HEK293 (cell line): ENCODE data around the gene LRPPRC.

Experiments used
- CTCF ChIA-PET: fragments of 350-600 bp; formaldehyde crosslinking; extraction: SDS; loops from one replicate; lab custom pipeline; 2021; ENCODE audit warnings: antibody characterized with exemption; lab: Yijun Ruan, JAX
- POLR2A ChIA-PET: fragments of 300-600 bp; formaldehyde crosslinking; extraction: SDS; loops from one replicate; lab custom pipeline; 2020; ENCODE audit warnings: antibody characterized with exemption, inconsistent platforms; lab: Yijun Ruan, JAX
- H3K27ac ChIP-seq: fragments of 200-500 bp; sonication (Bioruptor generic); 2 replicates; pipeline ENCODE4 v1.5.1; 2014; ENCODE audit warnings: low read depth, low read length, control low read depth, inconsistent platforms; ENCODE audit errors: extremely low read depth
- H3K36me3 ChIP-seq, 2 experiments: fragments of 200-500 bp in 1 of 2; sonication (Bioruptor generic) in 1 of 2; 1 replicate in 1 of 2; 2 replicates in 1 of 2; pipeline ENCODE4 v1.5.1; 2014 to 2017; ENCODE audit warnings: inconsistent platforms in 2 of 2, low read length in 2 of 2; ENCODE audit not compliant: control insufficient read depth in 2 of 2, insufficient read depth in 1 of 2
- H3K4me1 ChIP-seq: fragments of 200-500 bp; sonication (Bioruptor generic); 2 replicates; pipeline ENCODE4 v1.5.1; 2014; ENCODE audit warnings: mild to moderate bottlenecking, low read length, inconsistent platforms; ENCODE audit not compliant: control insufficient read depth, insufficient read depth
- H3K4me3 ChIP-seq: 2 replicates; pipeline ENCODE4 v1.5.1; 2011; ENCODE audit warnings: low read depth, mild to moderate bottlenecking, control low read depth, low read length, moderate library complexity
- H3K9me3 ChIP-seq: fragments of 200-500 bp; sonication (Bioruptor generic); 2 replicates; pipeline ENCODE4 v1.5.1; 2014; ENCODE audit warnings: low read depth, low read length, inconsistent platforms; ENCODE audit not compliant: control insufficient read depth, insufficient read depth
- ATF2 ChIP-seq: fragments of 450-650 bp; formaldehyde crosslinking; IDR thresholded peaks from 2 replicates; pipeline ENCODE4 v1.5.1; 2016; ENCODE audit warnings: missing biosample characterization, missing genetic modification characterization, low read depth
- EGR2 ChIP-seq: fragments of 450-650 bp; formaldehyde crosslinking; IDR thresholded peaks from 2 replicates; pipeline ENCODE4 v1.5.1; 2016; ENCODE audit warnings: low read depth, missing biosample characterization, missing genetic modification characterization
- HOXD13 ChIP-seq: sonication (generic); formaldehyde crosslinking; IDR thresholded peaks from 2 replicates; pipeline ENCODE4 v1.8.0; 2022; ENCODE audit warnings: missing genetic modification reagents, borderline replicate concordance
- KLF8 ChIP-seq: fragments of 450-650 bp; formaldehyde crosslinking; IDR thresholded peaks from 2 replicates; pipeline ENCODE4 v1.5.1; 2016; ENCODE audit warnings: missing biosample characterization, missing genetic modification characterization
- PBX3 ChIP-seq: sonication (generic); formaldehyde crosslinking; IDR thresholded peaks from 2 replicates; pipeline ENCODE4 v1.8.1; 2022; ENCODE audit warnings: mild to moderate bottlenecking, moderate library complexity, missing genetic modification reagents
- PRDM10 ChIP-seq: fragments of 450-650 bp; formaldehyde crosslinking; IDR thresholded peaks from 2 replicates; pipeline ENCODE4 v1.5.1; 2016; ENCODE audit warnings: missing biosample characterization, missing genetic modification characterization
- SETDB1 ChIP-seq: IDR thresholded peaks from one replicate; pipeline ENCODE4 v1.6.1; 2017; ENCODE audit warnings: mild to moderate bottlenecking, low read length, moderate library complexity, mixed read lengths; ENCODE audit not compliant: insufficient read length
- ZBTB8A ChIP-seq: fragments of 450-650 bp; formaldehyde crosslinking; IDR thresholded peaks from 2 replicates; pipeline ENCODE4 v1.5.1; 2016; ENCODE audit warnings: missing biosample characterization, missing genetic modification characterization
- ZEB2 ChIP-seq: fragments of 450-650 bp; formaldehyde crosslinking; IDR thresholded peaks from 2 replicates; pipeline ENCODE4 v1.5.1; 2016; ENCODE audit warnings: missing biosample characterization, missing genetic modification characterization
- ZFP37 ChIP-seq: fragments of 450-650 bp; formaldehyde crosslinking; IDR thresholded peaks from 2 replicates; pipeline ENCODE4 v1.5.1; 2016; ENCODE audit warnings: missing biosample characterization, missing genetic modification characterization
- ZNF121 ChIP-seq: fragments of 450-650 bp; formaldehyde crosslinking; IDR thresholded peaks from 2 replicates; pipeline ENCODE4 v1.5.1; 2016; ENCODE audit warnings: missing biosample characterization, missing genetic modification characterization
- ZNF2 ChIP-seq: fragments of 450-650 bp; formaldehyde crosslinking; IDR thresholded peaks from 2 replicates; pipeline ENCODE4 v1.5.1; 2016; ENCODE audit warnings: missing biosample characterization, missing genetic modification characterization
- ZNF335 ChIP-seq: fragments of 450-650 bp; formaldehyde crosslinking; conservative IDR thresholded peaks from 2 replicates; pipeline ENCODE4 v1.5.1; 2016; ENCODE audit warnings: missing biosample characterization, missing genetic modification characterization
- ZNF341 ChIP-seq: fragments of 450-650 bp; formaldehyde crosslinking; IDR thresholded peaks from 2 replicates; pipeline ENCODE4; 2016; ENCODE audit warnings: low read depth, missing biosample characterization, missing genetic modification characterization
- ZNF350 ChIP-seq: fragments of 450-650 bp; formaldehyde crosslinking; IDR thresholded peaks from 2 replicates; pipeline ENCODE4 v1.5.0; 2017; ENCODE audit warnings: missing biosample characterization, mild to moderate bottlenecking, missing genetic modification characterization
- ZNF366 ChIP-seq: fragments of 450-650 bp; formaldehyde crosslinking; conservative IDR thresholded peaks from 2 replicates; pipeline ENCODE4 v1.5.1; 2016; ENCODE audit warnings: missing biosample characterization, missing genetic modification characterization
- ZNF488 ChIP-seq: fragments of 450-650 bp; formaldehyde crosslinking; IDR thresholded peaks from 2 replicates; pipeline ENCODE4 v1.5.1; 2016; ENCODE audit warnings: missing biosample characterization, missing genetic modification characterization
- ZNF561 ChIP-seq: fragments of 450-650 bp; IDR thresholded peaks from 2 replicates; pipeline ENCODE4 v1.5.1; 2018; ENCODE audit warnings: missing biosample characterization, missing genetic modification characterization, borderline replicate concordance
- ZNF571 ChIP-seq: fragments of 450-650 bp; formaldehyde crosslinking; IDR thresholded peaks from 2 replicates; pipeline ENCODE4 v1.5.0; 2017; ENCODE audit warnings: missing biosample characterization, missing genetic modification characterization
- ZNF623 ChIP-seq: fragments of 450-650 bp; formaldehyde crosslinking; IDR thresholded peaks from 2 replicates; pipeline ENCODE4 v1.5.1; 2016; ENCODE audit warnings: missing biosample characterization, missing genetic modification characterization
- ZNF660 ChIP-seq: fragments of 450-650 bp; IDR thresholded peaks from 2 replicates; pipeline ENCODE4 v1.5.1; 2018; ENCODE audit warnings: missing biosample characterization, mild to moderate bottlenecking, missing genetic modification characterization
- ZNF76 ChIP-seq: fragments of 450-650 bp; formaldehyde crosslinking; IDR thresholded peaks from 2 replicates; pipeline ENCODE4; 2016; ENCODE audit warnings: low read depth, missing biosample characterization, missing genetic modification characterization, borderline replicate concordance
- ZSCAN23 ChIP-seq: fragments of 450-650 bp; formaldehyde crosslinking; IDR thresholded peaks from 2 replicates; pipeline ENCODE4 v1.5.1; 2016; ENCODE audit warnings: missing biosample characterization, missing genetic modification characterization
- ZSCAN30 ChIP-seq: fragments of 450-650 bp; IDR thresholded peaks from 2 replicates; pipeline ENCODE4 v1.5.1; 2018; ENCODE audit warnings: missing biosample characterization, mild to moderate bottlenecking, missing genetic modification characterization, moderate library complexity
- ZXDB ChIP-seq: fragments of 450-650 bp; formaldehyde crosslinking; IDR thresholded peaks from 2 replicates; pipeline ENCODE4 v1.5.1; 2016; ENCODE audit warnings: missing biosample characterization, missing genetic modification characterization

The LRPPRC gene

GRCh38 chr2:43995733-43996533 is at the start of gene LRPPRC:
Gene LRPPRC (minus strand): TSS chr2:43995989. CDS start chr2:43995947, 42 bp downstream.
- H3K4me1 ChIP-seq, result peaks cover 4% of the 10 kb centered on the region; the same call in 1 of the 2 replicates
- H3K27ac ChIP-seq, result peak within 1 kb of the TSS; percentile 62
- ChIA-PET CTCF (interaction anchor here (0.6 to 1.7 kb wide), 4 partner anchors 10 to 118 kb away, joined by 3 to 5 read pairs (median 4); no protein-coding TSS in a partner anchor), POLR2A (interaction anchor here (1.1 kb wide), 1 partner anchor 400 kb away, joined by 4 read pairs; the partner anchor contains the start of gene THADA)
- H3K9me3 ChIP-seq, result no peaks in the 10 kb centered on the region
- peak within 1 kb of the TSS; percentile 93 for H3K4me3 ChIP-seq
- peaks cover 0 to 38% of the 10 kb centered on the region in 2 experiments; a peak in 2 of 3 replicates for H3K36me3 ChIP-seq
- TF ChIP-seq ZSCAN30 (tag by site-specific recombination) (peak; percentile 54; the same call in 1 of the 2 replicates), ZNF623 (tag by site-specific recombination) (no peak), ZNF2 (tag by site-specific recombination) (0 out of 2 replicates have a peak, but pooled peaks have one; percentile 41), ZNF121 (tag by site-specific recombination) (no peak), HOXD13 (CRISPR knock-in tag) (0 out of 2 replicates have a peak, but pooled peaks have one; percentile 31), ZNF76 (tag by site-specific recombination) (peak; percentile 88), ATF2 (tag by site-specific recombination) (no peak), PRDM10 (tag by site-specific recombination) (peak; percentile 100), EGR2 (tag by site-specific recombination) (peak; percentile 66; the same call in 1 of the 2 replicates), ZNF660 (tag by site-specific recombination) (0 out of 2 replicates have a peak, but pooled peaks have one; percentile 23), ZNF335 (tag by site-specific recombination) (peak; percentile 46; the same call in 1 of the 2 replicates), ZNF488 (tag by site-specific recombination) (no peak), ZNF561 (0 out of 2 replicates have a peak, but pooled peaks have one; percentile 20), ZNF350 (tag by site-specific recombination) (no peak), ZNF366 (tag by site-specific recombination) (no peak), ZNF571 (tag by site-specific recombination) (no peak), PBX3 (CRISPR knock-in tag) (no peak), KLF8 (peak; percentile 44; the same call in 1 of the 2 replicates), ZBTB8A (peak; percentile 41), ZXDB (peak; percentile 57; the same call in 1 of the 2 replicates), SETDB1 (peak; percentile 29), ZEB2 (0 out of 2 replicates have a peak, but pooled peaks have one; percentile 47), ZNF341 (no peak), ZFP37 (tag by site-specific recombination) (peak; percentile 36; the same call in 1 of the 2 replicates), ZSCAN23 (no peak)
